Neural cell (in vitro differentiated cells): Measurements from ENCODE around the gene NCOR1. TPM values are rescaled to one million over a fixed set of nuclear protein-coding genes. Genes with fewer than 3 reads are reported as not detected.

Source experiments
- H2AFZ ChIP-seq: fragments of 200-600, 300-800 bp; sonication (generic), shearing (Covaris generic); 2 replicates; pipeline ENCODE4 v1.6.0; 2014; ENCODE audit warnings: low read depth, mild to moderate bottlenecking, antibody characterized with exemption, low read length, moderate library complexity
- H3F3A ChIP-seq: fragments of 200-600 bp; shearing (Covaris generic); 2 replicates; pipeline ENCODE4 v1.6.1; 2016; ENCODE audit warnings: mild to moderate bottlenecking, moderate library complexity, mixed read lengths, antibody characterized with exemption, low read length; ENCODE audit not compliant: insufficient read depth, poor library complexity, severe bottlenecking
- H3K27ac ChIP-seq: fragments of 200-600, 300-800 bp; sonication (generic), shearing (Covaris generic); 2 replicates; pipeline ENCODE4 v1.5.1; 2014; ENCODE audit warnings: mild to moderate bottlenecking, low read length, moderate library complexity
- H3K27me3 ChIP-seq: fragments of 300-800, 200-600 bp; sonication (generic), shearing (Covaris generic); 2 replicates; pipeline ENCODE4 v1.6.0; 2014; ENCODE audit warnings: mild to moderate bottlenecking, low read depth, low read length, moderate library complexity; ENCODE audit not compliant: insufficient read depth
- H3K36me3 ChIP-seq: fragments of 300-800, 200-600 bp; sonication (generic), shearing (Covaris generic); 2 replicates; pipeline ENCODE4 v1.5.1; 2014; ENCODE audit warnings: mild to moderate bottlenecking, antibody characterized with exemption, low read length, moderate library complexity; ENCODE audit not compliant: insufficient read depth
- H3K4me2 ChIP-seq: fragments of 300-800, 200-600 bp; sonication (generic), shearing (Covaris generic); 2 replicates; pipeline ENCODE4 v1.6.0; 2014; ENCODE audit warnings: mild to moderate bottlenecking, low read length
- H3K4me3 ChIP-seq: fragments of 300-800, 200-600 bp; sonication (generic), shearing (Covaris generic); 2 replicates; pipeline ENCODE4 v1.5.1; 2014; ENCODE audit warnings: mild to moderate bottlenecking, low read length, moderate library complexity
- H3K79me2 ChIP-seq: fragments of 200-600 bp; shearing (Covaris generic); replicated peaks from 2 replicates; pipeline ENCODE4 v1.6.0; 2014; ENCODE audit warnings: mild to moderate bottlenecking, low read length, moderate library complexity; ENCODE audit not compliant: insufficient read depth
- H3K9ac ChIP-seq: fragments of 300-800, 200-600 bp; sonication (generic), shearing (Covaris generic); 2 replicates; pipeline ENCODE4 v1.6.1; 2016; ENCODE audit warnings: mild to moderate bottlenecking, low read length, mixed read lengths
- H3K9me2 ChIP-seq: fragments of 200-600 bp; shearing (Covaris generic); 2 replicates; pipeline ENCODE4 v1.6.1; 2016; ENCODE audit warnings: mild to moderate bottlenecking, low read length, mixed read lengths; ENCODE audit not compliant: insufficient read depth
- H3K9me3 ChIP-seq: fragments of 200-600, 300-800 bp; sonication (generic), shearing (Covaris generic); 2 replicates; pipeline ENCODE4 v1.6.1; 2016; ENCODE audit warnings: mild to moderate bottlenecking, mixed run types, low read length, moderate library complexity, mixed read lengths
- H4K20me1 ChIP-seq: fragments of 200-600 bp; shearing (Covaris generic); 2 replicates; pipeline ENCODE4 v1.6.1; 2016; ENCODE audit warnings: mild to moderate bottlenecking, mixed run types; ENCODE audit not compliant: insufficient read depth
- CTCF ChIP-seq: fragments of 450-650 bp; IDR thresholded peaks from 2 replicates; pipeline ENCODE4 v1.5.1; 2014; ENCODE audit warnings: antibody characterized with exemption, mild to moderate bottlenecking, moderate library complexity; ENCODE audit not compliant: poor library complexity, severe bottlenecking
- EP300 ChIP-seq: fragments of 450-650 bp; conservative IDR thresholded peaks from 2 replicates; pipeline ENCODE4 v1.6.1; 2014; ENCODE audit warnings: antibody characterized with exemption, mild to moderate bottlenecking, moderate library complexity; ENCODE audit not compliant: poor library complexity, severe bottlenecking
- EZH2 ChIP-seq: fragments of 200-600, 300-800 bp; shearing (Covaris generic), sonication (generic); IDR thresholded peaks from 2 replicates; pipeline ENCODE4 v1.6.1; 2014; ENCODE audit warnings: antibody characterized with exemption, low read length, borderline replicate concordance, mild to moderate bottlenecking; ENCODE audit not compliant: insufficient read depth, poor library complexity, severe bottlenecking
- MXI1 ChIP-seq: fragments of 450-650 bp; conservative IDR thresholded peaks from 2 replicates; pipeline ENCODE4 v1.6.1; 2014; ENCODE audit warnings: antibody characterized with exemption, mild to moderate bottlenecking; ENCODE audit not compliant: poor library complexity, severe bottlenecking
- POLR2AphosphoS5 ChIP-seq: IDR thresholded peaks from 2 replicates; pipeline ENCODE4 v1.6.1; 2012
- RAD21 ChIP-seq: fragments of 450-650 bp; conservative IDR thresholded peaks from 2 replicates; pipeline ENCODE4 v1.6.1; 2014; ENCODE audit warnings: antibody characterized with exemption, mild to moderate bottlenecking, moderate library complexity
- REST ChIP-seq: IDR thresholded peaks from 2 replicates; pipeline ENCODE4 v1.6.1; 2012; ENCODE audit warnings: borderline replicate concordance
- SMC3 ChIP-seq: fragments of 450-650 bp; conservative IDR thresholded peaks from 2 replicates; pipeline ENCODE4 v1.6.1; 2014; ENCODE audit warnings: antibody characterized with exemption, mild to moderate bottlenecking, moderate library complexity; ENCODE audit not compliant: poor library complexity
- TAF1 ChIP-seq: IDR thresholded peaks from 2 replicates; pipeline ENCODE4 v1.6.1; 2012; ENCODE audit warnings: low read depth
- polyA plus RNA-seq: library from polyadenylated mRNA; depleted of rRNA; stranded (reverse); fragments of >200 nt; gene quantifications from 2 replicates; pipeline ENCODE4 v1.2.3, GENCODE V29; 2014

NCOR1 gene
- polyA plus RNA-seq, 1 donor from 2014 or later: 26.9 TPM

- Histone ChIP-seq H3K4me3 (no peak overlapping the region), H4K20me1 (no peaks in the 10 kb centered on the region), H3K9me2 (no peaks in the 10 kb centered on the region), H3K27ac (no peak overlapping the region), H3F3A (no peaks in the 10 kb centered on the region), H3K79me2 (no peaks in the 10 kb centered on the region), H3K9ac (no peak overlapping the region), H2AFZ (no peak overlapping the region), H3K36me3 (peaks cover 8% of the 10 kb centered on the region), H3K9me3 (no peaks in the 10 kb centered on the region), H3K27me3 (no peaks in the 10 kb centered on the region), H3K4me2 (no peak overlapping the region)
- TF ChIP-seq TAF1 (no peak), REST (no peak), EP300 (no peak), SMC3 (no peak), RAD21 (no peak), CTCF (no peak), MXI1 (no peak), EZH2 (no peak), POLR2AphosphoS5 (no peak)
Observed at GRCh38 chr17:16036261-16036660, 179.1 kb downstream of the NCOR1 start.

- Histone ChIP-seq H3K27me3 (no peaks in the 10 kb centered on the region), H3K9ac (no peak overlapping the region), H3K79me2 (no peaks in the 10 kb centered on the region), H3K9me2 (no peaks in the 10 kb centered on the region), H4K20me1 (no peaks in the 10 kb centered on the region), H3K27ac (no peak overlapping the region), H3K36me3 (peaks cover 12% of the 10 kb centered on the region), H2AFZ (no peak overlapping the region), H3K4me3 (no peak overlapping the region), H3K4me2 (no peak overlapping the region), H3F3A (no peaks in the 10 kb centered on the region), H3K9me3 (no peaks in the 10 kb centered on the region)
- no peak for TF ChIP-seq REST
- TF ChIP-seq EP300: no peak
- no peak for TF ChIP-seq RAD21
- no peak for TF ChIP-seq POLR2AphosphoS5
- no peak for TF ChIP-seq TAF1
Observed at GRCh38 chr17:16033729-16034349, 181.5 kb downstream of the NCOR1 start.
